MM.1S (cell line): ENCODE data around the gene RAB29.

ENCODE experiments used
- CTCF ChIP-seq: fragments of 300-600 bp; sonication (generic); IDR thresholded peaks from 2 replicates; pipeline ENCODE4 v1.5.1; 2016; ENCODE audit warnings: antibody characterized with exemption, low read length, mixed read lengths
- EZH2 ChIP-seq: fragments of 300-600 bp; sonication (generic); optimal IDR thresholded peaks from 2 replicates; pipeline ENCODE3; 2017; ENCODE audit warnings: low read depth, mild to moderate bottlenecking, antibody characterized with exemption, low read length, mixed read lengths
- EZH2phosphoT487 ChIP-seq: fragments of 300-600 bp; sonication (generic); IDR thresholded peaks from 2 replicates; pipeline ENCODE4 v1.6.1; 2018; ENCODE audit warnings: antibody characterized with exemption, low read length

GRCh38 chr1:205769641-205770365, 5.5 kb downstream of the RAB29 start:
- no peak for TF ChIP-seq CTCF
- TF ChIP-seq EZH2phosphoT487: no peak
- no peak for TF ChIP-seq EZH2
